HG03045 (cell line): ENCODE measurements around the gene NR1H4.
"Not testable (repeated sequence)": the region's sequence is repeated elsewhere in the genome, so short reads cannot be mapped to it uniquely, and the experiment has no call there.

Experiments
- ATAC-seq: cut with Tn5 transposase; IDR thresholded peaks from one replicate; pipeline ENCODE4 v1.9.1; 2021; ENCODE audit warnings: mild to moderate bottlenecking, moderate library complexity; ENCODE audit not compliant: unreplicated experiment

NR1H4 gene

GRCh38 chr12:100508751-100509150 lies 35.1 kb downstream of the NR1H4 start:
- ATAC-seq: no peak

DNA sequence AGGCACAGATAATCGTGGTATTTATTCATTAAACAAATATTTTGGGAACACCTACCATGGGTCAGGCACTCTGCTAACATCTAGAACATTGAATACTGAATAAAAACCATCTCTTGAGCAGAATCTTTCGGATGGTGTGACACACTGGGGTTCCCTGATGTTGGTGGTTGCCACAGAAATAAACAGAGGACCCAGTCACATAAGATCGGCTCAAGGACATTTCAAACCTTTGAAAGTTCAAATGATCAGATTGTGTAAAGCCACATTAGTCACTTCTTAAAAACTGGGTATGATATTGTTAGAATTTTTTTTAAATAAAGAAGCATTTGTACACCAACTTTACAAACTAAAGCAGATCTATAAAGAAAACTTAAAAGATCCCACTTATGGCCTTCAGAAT lies 39.0 kb downstream of the NR1H4 start:
- ATAC-seq: no peak

GRCh38 chr12:100515968-100516367 lies 42.3 kb downstream of the NR1H4 start:
- no peak for ATAC-seq

DNA sequence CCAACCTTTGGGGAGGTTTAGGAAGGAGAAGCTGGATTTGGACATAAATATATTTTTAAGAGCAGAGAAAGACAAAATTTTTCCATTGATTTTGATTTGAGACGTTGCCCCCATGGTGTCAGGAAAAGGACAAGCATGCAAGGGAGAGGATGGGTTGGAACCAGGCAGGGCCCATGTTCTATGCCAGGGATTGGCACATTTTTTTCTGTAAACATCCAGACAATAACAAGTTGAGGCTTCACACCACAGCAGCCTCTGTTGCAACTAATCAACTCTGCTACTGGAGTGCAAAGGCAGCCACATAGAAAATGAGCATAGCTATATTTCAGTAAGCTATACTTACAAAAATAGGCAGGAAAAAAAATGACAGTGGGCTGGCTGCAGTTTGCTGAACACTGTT lies 44.7 kb downstream of the NR1H4 start:
- no peak for ATAC-seq

DNA sequence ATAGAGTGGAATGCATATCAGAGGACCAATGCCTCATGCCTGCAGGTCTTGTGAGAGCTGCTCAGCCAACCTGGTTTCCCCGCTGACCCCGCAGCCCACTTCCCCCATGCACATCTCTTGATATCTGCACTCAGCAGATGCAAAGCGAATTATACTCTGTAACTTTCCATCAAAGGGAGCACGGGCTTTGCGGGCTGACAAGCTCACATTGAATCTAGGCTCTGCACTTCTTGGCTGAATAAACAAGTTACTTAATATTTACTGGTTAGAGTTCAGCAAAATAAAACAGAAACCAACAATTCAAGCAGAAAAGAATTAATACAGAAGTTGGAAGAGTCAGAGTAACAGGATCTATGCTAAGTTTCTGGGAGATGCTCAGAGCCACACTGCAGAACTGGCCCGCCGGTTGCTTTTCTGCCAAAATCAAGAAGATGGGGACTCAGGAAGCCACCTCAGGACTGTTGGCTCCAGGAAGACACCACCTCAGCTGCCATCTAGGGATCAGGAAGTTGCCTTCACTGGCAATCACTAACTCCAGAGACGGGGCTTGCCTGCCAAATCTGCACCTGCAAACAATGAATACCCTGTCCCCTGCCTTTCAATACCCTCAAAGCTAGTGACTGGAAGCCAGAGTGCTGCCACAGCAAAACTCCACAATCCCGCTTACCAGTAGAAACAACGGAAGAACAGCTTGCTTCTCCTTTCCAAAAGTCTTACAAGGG lies 46.5 kb downstream of the NR1H4 start:
- ATAC-seq: no peak

DNA sequence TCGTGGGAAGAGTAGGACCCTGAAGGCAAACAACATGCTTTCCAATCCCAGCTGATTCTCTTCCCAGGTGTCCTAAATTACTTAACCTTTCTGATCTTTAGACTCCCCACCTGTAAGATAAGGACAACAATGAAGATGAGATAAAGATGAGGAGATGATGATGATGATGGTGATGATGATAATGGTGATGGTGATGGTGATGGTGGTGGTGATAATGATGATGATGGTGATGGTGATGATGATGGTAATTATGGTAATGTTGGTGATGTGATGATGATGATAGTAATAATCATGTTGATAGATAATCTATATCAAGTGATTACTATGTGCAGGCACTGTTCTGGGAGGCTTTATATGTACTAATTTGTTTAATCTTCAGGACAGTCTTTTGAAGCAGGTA lies 48.3 kb downstream of the NR1H4 start:
- ATAC-seq: no peak

DNA sequence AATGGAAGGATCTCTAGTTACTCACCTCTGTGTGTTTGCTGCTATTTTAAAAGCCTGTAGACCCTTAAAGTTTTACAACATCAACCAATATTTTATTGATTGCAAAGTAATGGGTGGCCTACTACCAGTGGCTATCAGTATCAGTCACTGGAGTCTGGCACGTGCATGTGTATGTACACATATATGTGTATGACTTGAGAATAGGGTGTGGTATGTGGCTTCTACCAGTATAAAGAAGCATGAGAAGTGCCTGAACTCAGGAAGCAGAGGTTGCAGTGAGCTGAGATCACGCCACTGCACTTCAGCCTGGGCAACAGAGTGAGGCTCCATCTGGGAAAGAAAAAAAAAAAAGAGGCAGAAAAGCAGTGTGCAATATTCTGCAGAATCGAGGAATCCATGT lies 54.4 kb downstream of the NR1H4 start:
- no peak for ATAC-seq

DNA sequence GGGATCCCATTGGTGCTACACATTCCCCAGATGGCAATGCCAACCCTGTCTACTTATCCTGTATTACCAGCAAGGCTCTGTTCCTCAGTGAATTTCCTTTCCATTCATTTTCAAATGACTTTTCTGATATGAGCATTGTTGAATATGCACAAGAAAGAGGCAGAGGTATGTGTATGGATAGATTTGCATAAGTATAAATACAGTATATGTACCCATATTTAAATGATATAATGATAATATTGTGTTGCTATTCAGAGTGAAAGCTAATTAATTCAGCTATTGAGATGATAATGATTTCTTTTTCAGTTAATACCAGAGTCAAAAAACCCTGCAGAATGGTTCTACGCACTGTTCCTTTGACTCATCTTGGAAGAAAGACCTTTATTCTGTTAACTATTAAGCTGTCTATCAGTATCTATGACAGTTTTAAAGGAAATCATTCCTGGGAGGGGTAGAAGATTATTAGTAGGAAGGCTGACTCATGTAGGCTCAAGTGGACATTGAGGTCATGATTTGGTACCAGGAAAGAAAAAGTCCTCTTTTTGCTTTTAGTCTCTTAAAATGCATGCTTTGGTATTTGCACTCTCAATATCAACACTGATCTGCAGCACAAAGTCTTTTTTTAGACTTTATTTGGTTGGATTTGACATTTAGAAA lies 54.9 kb downstream of the NR1H4 start:
- ATAC-seq: no peak

DNA sequence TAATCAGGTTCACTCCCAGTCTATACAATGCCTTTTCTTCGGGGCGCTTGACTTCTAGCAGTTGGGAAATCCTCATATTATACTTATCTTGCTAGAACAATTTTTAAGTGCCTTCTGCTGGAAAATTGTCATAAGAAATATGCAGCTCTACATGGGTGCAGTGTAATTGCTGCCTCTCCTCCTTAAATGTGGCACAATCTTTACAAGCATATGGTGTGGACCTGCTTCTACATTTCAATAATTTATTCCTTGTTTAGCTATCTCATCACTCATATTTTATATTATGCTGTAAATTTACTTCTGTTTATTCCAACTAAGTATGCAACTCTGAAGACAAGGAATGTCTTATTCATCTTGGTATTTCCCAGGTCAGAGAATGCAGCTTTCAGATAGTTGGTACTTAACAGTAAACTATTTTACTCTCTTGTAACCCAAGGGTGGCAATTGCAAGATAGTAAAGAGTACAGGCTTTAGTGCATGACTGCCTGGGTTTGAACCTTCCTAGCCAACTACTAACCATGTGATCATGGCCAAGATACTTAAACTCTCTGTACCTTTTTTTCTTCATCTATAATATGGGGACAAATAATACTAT lies 56.2 kb downstream of the NR1H4 start:
- ATAC-seq: no peak

DNA sequence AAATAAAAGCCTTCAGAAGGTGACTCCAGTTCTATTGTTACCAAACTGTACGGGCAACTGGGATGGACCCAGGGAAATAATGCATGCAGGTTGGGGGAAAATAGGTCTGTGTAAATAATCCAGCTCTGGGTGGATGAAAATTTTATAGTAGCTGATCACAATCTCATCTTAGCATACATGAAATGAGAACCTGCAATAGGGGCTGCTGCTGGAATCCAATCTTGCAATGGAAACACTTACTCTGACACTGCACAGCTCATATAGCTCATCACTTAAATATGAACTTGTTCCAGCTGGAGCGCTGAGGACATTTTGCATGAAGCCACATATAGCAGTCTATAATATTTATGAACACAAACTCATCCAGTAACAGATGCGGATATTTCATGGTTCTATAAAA lies 59.7 kb downstream of the NR1H4 start:
- no peak for ATAC-seq

- no peak for ATAC-seq
Measured at GRCh38 chr12:100534625-100535227, 61.1 kb downstream of the NR1H4 start.

- no peak for ATAC-seq
Measured at GRCh38 chr12:100539202-100539601, 65.5 kb downstream of the NR1H4 start.

DNA sequence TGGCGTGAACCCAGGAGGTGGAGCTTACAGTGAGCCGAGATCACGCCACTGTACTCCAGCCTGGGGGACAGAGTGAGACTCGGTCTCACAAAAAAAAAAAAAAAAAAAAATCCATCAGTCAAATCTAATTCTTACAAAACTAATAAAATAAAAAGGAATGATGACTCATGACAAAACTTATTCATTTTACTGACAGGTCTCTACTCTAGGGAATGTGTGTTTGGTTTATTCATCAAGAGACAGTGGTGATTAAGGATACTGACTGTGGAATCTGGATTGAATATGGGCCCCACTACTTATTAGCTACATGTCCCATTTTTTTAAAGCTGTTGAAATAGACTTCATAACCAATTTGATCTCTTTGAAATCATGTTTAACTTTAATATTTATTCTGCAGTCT lies 70.5 kb downstream of the NR1H4 start:
- no peak for ATAC-seq

DNA sequence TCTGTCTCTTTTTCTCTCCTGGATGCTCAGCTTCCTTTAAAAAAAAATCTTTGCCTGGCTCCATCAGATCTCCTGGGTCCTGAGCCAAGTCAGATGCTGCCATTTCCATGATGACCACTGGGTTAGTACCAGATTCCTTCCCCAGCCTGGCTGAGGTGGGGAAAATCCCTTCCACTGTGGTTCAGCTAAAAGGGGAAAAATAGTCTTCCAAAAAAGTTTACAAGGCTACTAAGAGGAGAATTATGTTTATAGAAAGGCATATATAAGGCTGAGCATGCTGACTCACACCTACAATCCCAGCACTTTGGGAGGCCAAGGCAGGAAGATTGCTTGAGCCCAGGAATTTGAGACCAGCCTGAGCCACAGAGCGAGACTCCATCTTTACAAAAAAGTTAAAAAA lies 71.4 kb downstream of the NR1H4 start:
- no peak for ATAC-seq

- ATAC-seq: no peak
Measured at GRCh38 chr12:100553936-100554335, 80.3 kb downstream of the NR1H4 start.

- ATAC-seq: no peak
Measured at GRCh38 chr12:100554608-100555077, 81.0 kb downstream of the NR1H4 start.

- ATAC-seq: no peak
Measured at GRCh38 chr12:100555722-100556121, 82.1 kb downstream of the NR1H4 start.

DNA sequence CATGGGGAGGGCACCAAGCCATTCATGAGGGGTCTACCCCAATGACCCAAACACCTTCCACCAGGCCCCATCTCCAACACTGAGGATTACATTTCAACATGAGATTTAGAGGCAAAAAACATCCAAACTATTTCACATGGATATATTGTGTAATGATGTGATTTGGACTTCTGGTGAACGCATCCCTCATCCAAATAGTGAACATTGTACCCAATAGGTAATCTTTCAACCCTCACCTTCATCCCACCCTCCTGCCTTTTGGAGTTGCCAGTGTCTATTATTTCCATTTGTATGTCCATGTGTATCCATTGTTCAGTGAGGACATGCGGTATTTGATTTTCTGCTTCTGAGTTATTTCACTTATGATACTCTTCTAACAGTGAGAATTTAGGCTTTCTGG lies 83.7 kb downstream of the NR1H4 start:
- ATAC-seq: no peak

DNA sequence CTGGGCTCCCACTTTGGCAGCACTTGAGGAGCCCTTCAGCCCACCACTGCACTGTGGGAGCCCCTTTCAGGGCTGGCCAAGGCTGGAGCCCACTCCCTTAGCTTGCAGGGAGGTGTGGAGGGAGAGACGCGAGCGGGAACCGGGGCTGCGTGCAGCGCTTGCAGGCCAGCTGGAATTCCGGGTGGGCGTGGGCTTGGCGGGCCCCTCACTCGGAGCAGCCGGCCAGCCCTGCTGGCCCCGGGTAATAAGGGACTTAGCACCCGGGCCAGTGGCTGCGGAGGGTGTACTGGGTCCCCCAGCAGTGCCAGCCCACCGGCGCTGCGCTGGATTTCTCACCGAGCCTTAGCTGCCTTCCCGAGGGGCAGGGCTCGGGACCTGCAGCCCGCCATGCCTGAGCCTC lies 85.6 kb downstream of the NR1H4 start:
- ATAC-seq: not testable (repeated sequence)

GRCh38 chr12:100564090-100564489 lies 90.4 kb downstream of the NR1H4 start:
- no peak for ATAC-seq

- ATAC-seq: no peak
Measured at GRCh38 chr12:100564905-100565467, 91.3 kb downstream of the NR1H4 start.
